Measurements from ENCODE around the gene GATAD2A. TPM values are rescaled to one million over a fixed set of nuclear protein-coding genes. Genes with fewer than 3 reads are reported as not detected.

The GATAD2A gene
- total and polyA plus RNA-seq, 4 experiments from 2014 or later = 3.8 to 108 (median 65.6) TPM

DNA sequence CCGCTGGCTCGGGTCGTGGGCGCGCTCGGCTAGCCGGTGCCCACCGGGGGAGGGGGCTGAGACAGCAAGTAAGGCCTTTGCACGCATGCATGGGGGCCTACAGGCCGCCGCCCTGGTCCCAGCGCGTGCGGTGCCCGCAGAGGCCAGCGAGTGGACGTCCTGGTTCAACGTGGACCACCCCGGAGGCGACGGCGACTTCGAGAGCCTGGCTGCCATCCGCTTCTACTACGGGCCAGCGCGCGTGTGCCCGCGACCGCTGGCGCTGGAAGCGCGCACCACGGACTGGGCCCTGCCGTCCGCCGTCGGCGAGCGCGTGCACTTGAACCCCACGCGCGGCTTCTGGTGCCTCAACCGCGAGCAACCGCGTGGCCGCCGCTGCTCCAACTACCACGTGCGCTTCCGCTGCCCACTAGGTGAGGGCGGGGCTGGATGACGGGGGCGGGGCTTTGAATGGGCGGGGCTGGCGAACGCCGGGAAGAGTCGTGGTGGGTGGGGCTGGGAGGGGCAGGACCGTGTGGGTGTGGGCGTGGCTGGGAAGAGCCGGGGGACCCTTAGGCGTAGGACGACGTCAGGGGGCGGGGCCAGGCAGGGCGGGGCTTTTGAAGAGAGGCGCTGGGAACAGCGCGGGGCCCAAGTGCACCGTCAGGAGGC is 134.7 kb downstream of the GATAD2A start:
- ChIA-PET POLR2A (ENCODE audit: partially characterized antibody) (interaction anchor here (0.7 to 2.7 kb wide), 6 partner anchors 24 to 414 kb away, joined by 3 to 15 read pairs (median 4); partner anchors contain the start of genes ATP13A1, NDUFA13, TSSK6 and ZNF506), CTCF (ENCODE audit: partially characterized antibody) (interaction anchor here (1.1 kb wide), 1 partner anchor 14 kb away, joined by 5 read pairs; no protein-coding TSS in a partner anchor)
- no peaks in the 10 kb centered on the region for H3K9me3 Mint-ChIP-seq
- H3K27ac Mint-ChIP-seq = peak overlapping the region in 5 of 7 donors; percentile 41 to 87 (median 73)
- H3K9me3 ChIP-seq (ENCODE audit: control insufficient read depth in 1 of 2, low read length in 2 of 2) = no peaks in the 10 kb centered on the region
- no peaks in the 10 kb centered on the region for H3K36me3 Mint-ChIP-seq
- H3K36me3 ChIP-seq (ENCODE audit: insufficient read depth, low read length) = no peaks in the 10 kb centered on the region
- no peak overlapping the region for H3K27ac ChIP-seq (ENCODE audit: low read depth, low read length)
- intact Hi-C loops (cut with micrococcal nuclease) = no loop called here
- DNase-seq = peak; percentile 43 to 71 (median 51)
- peak overlapping the region in 1 of 2 donors; percentile 46 for H3K4me3 ChIP-seq (ENCODE audit: low read length in 2 of 2)
- H3K4me3 Mint-ChIP-seq = peak overlapping the region; percentile 65 to 82 (median 76)
- H3K4me1 ChIP-seq (ENCODE audit: insufficient read depth, low read length) = peaks cover 27% of the 10 kb centered on the region
- peaks cover 0 to 1% of the 10 kb centered on the region in 2 donors for H3K27me3 Mint-ChIP-seq
- H3K27me3 ChIP-seq (ENCODE audit: insufficient read depth, low read length) = no peaks in the 10 kb centered on the region
- H3K4me1 Mint-ChIP-seq = peaks cover 17 to 36% (median 27%) of the 10 kb centered on the region in 4 donors

- no peaks in the 10 kb centered on the region for H3K36me3 ChIP-seq (ENCODE audit: insufficient read depth, low read length)
- H3K27ac Mint-ChIP-seq = peak overlapping the region in 6 of 7 donors; percentile 36 to 89 (median 75)
- H3K4me1 Mint-ChIP-seq = peaks cover 17 to 36% (median 27%) of the 10 kb centered on the region in 4 donors
- H3K4me1 ChIP-seq (ENCODE audit: insufficient read depth, low read length) = peaks cover 27% of the 10 kb centered on the region
- ChIA-PET CTCF (ENCODE audit: partially characterized antibody) (interaction anchor here (0.6 to 1.1 kb wide), 2 partner anchors 9 to 13 kb away, joined by 3 to 5 read pairs; no protein-coding TSS in a partner anchor), POLR2A (ENCODE audit: partially characterized antibody) (interaction anchor here (0.7 to 2.7 kb wide), 4 partner anchors 25 to 121 kb away, joined by 3 to 15 read pairs (median 6); partner anchors contain the start of genes ATP13A1, NDUFA13 and TSSK6)
- no peaks in the 10 kb centered on the region for H3K9me3 ChIP-seq (ENCODE audit: control insufficient read depth in 1 of 2, low read length in 2 of 2)
- no peaks in the 10 kb centered on the region for H3K36me3 Mint-ChIP-seq
- peak overlapping the region; percentile 67 to 82 (median 76) for H3K4me3 Mint-ChIP-seq
- H3K27ac ChIP-seq (ENCODE audit: low read depth, low read length) = no peak overlapping the region
- H3K9me3 Mint-ChIP-seq = no peaks in the 10 kb centered on the region
- no peaks in the 10 kb centered on the region for H3K27me3 ChIP-seq (ENCODE audit: insufficient read depth, low read length)
- H3K27me3 Mint-ChIP-seq = peaks cover 0 to 1% of the 10 kb centered on the region in 2 donors
- DNase-seq = peak; percentile 67 to 86 (median 70)
- intact Hi-C loops (cut with micrococcal nuclease) = no loop called here
- H3K4me3 ChIP-seq (ENCODE audit: low read length in 2 of 2) = peak overlapping the region in 1 of 2 donors; percentile 46
Measured at GRCh38 chr19:19540715-19541515, 135.4 kb downstream of the GATAD2A start.

DNA sequence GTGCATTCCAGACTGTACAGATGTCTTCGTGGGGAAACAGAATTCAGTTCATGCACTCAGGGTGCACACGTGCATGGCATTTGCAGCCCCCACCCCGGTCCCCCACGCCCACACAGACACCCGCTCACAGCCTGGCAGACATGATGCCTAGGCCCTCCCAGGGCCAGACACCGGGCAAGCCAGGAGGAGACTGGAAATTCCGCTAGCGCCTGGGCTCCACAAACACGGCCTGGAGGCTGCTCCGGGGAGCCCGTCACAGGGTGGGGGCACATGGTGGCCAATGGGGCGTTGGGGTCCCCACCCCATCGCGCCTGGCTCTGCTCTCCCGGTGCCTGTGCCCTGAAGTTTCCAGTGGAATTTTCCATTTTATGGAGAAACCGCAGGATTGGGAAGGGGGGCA is 136.1 kb downstream of the GATAD2A start:
- H3K36me3 ChIP-seq (ENCODE audit: insufficient read depth, low read length) = no peaks in the 10 kb centered on the region
- no peaks in the 10 kb centered on the region for H3K9me3 Mint-ChIP-seq
- H3K27ac Mint-ChIP-seq = peak overlapping the region in 1 of 7 donors; percentile 77
- no peak overlapping the region for H3K27ac ChIP-seq (ENCODE audit: low read depth, low read length)
- ChIA-PET CTCF (ENCODE audit: partially characterized antibody) (interaction anchor here (0.6 kb wide), 1 partner anchor 10 kb away, joined by 3 read pairs; no protein-coding TSS in a partner anchor), POLR2A (ENCODE audit: partially characterized antibody) (interaction anchor here (0.7 to 1.5 kb wide), 2 partner anchors 26 to 56 kb away, joined by 4 to 7 read pairs; partner anchors contain the start of genes NDUFA13 and TSSK6)
- H3K4me3 ChIP-seq (ENCODE audit: low read length in 2 of 2) = peak overlapping the region in 1 of 2 donors; percentile 46
- H3K9me3 ChIP-seq (ENCODE audit: control insufficient read depth in 1 of 2, low read length in 2 of 2) = no peaks in the 10 kb centered on the region
- intact Hi-C loops (cut with micrococcal nuclease) = no loop called here
- DNase-seq = peak in 1 of 5 donors; percentile 33
- H3K27me3 Mint-ChIP-seq = peaks cover 0 to 1% of the 10 kb centered on the region in 2 donors
- H3K27me3 ChIP-seq (ENCODE audit: insufficient read depth, low read length) = no peaks in the 10 kb centered on the region
- peaks cover 27% of the 10 kb centered on the region for H3K4me1 ChIP-seq (ENCODE audit: insufficient read depth, low read length)
- peak overlapping the region; percentile 6 to 77 (median 66) for H3K4me3 Mint-ChIP-seq
- no peaks in the 10 kb centered on the region for H3K36me3 Mint-ChIP-seq
- peaks cover 17 to 36% (median 26%) of the 10 kb centered on the region in 4 donors for H3K4me1 Mint-ChIP-seq

GRCh38 chr19:19542507-19542906 is 137.0 kb downstream of the GATAD2A start:
- CTCF ChIA-PET (ENCODE audit: partially characterized antibody) = no interaction called here
- peaks cover 0 to 1% of the 10 kb centered on the region in 2 donors for H3K27me3 Mint-ChIP-seq
- H3K4me3 Mint-ChIP-seq = peak overlapping the region in 2 of 8 donors; percentile 43
- no peaks in the 10 kb centered on the region for H3K36me3 ChIP-seq (ENCODE audit: insufficient read depth, low read length)
- intact Hi-C loops (cut with micrococcal nuclease) = no loop called here
- H3K9me3 Mint-ChIP-seq = no peaks in the 10 kb centered on the region
- DNase-seq = no peak
- H3K4me3 ChIP-seq (ENCODE audit: low read length in 2 of 2) = no peak overlapping the region
- POLR2A ChIA-PET (ENCODE audit: partially characterized antibody) = no interaction called here
- no peaks in the 10 kb centered on the region for H3K27me3 ChIP-seq (ENCODE audit: insufficient read depth, low read length)
- H3K27ac ChIP-seq (ENCODE audit: low read depth, low read length) = no peak overlapping the region
- no peaks in the 10 kb centered on the region for H3K36me3 Mint-ChIP-seq
- H3K4me1 ChIP-seq (ENCODE audit: insufficient read depth, low read length) = peaks cover 27% of the 10 kb centered on the region
- peaks cover 17 to 32% (median 22%) of the 10 kb centered on the region in 4 donors for H3K4me1 Mint-ChIP-seq
- no peaks in the 10 kb centered on the region for H3K9me3 ChIP-seq (ENCODE audit: control insufficient read depth in 1 of 2, low read length in 2 of 2)
- H3K27ac Mint-ChIP-seq = peak overlapping the region in 1 of 7 donors; percentile 87

- POLR2A ChIA-PET (ENCODE audit: partially characterized antibody) = no interaction called here
- intact Hi-C loops (cut with micrococcal nuclease) = no loop called here
- CTCF ChIA-PET (ENCODE audit: partially characterized antibody) = interaction anchor here (0.8 kb wide), 1 partner anchor 11 kb away, joined by 3 read pairs; no protein-coding TSS in a partner anchor
Measured at GRCh38 chr19:19543101-19543500, 137.6 kb downstream of the GATAD2A start.

GRCh38 chr19:19543640-19544039 is 138.2 kb downstream of the GATAD2A start:
- Mint-ChIP-seq H3K4me3 (no peak overlapping the region), H3K27ac (no peak overlapping the region), H3K36me3 (no peaks in the 10 kb centered on the region), H3K27me3 (no peaks in the 10 kb centered on the region), H3K9me3 (no peaks in the 10 kb centered on the region), H3K4me1 (peaks cover 11 to 24% (median 16%) of the 10 kb centered on the region in 4 donors)
- DNase-seq = peak in 1 of 5 donors; percentile 16
- CTCF ChIA-PET (ENCODE audit: partially characterized antibody) = interaction anchor here (0.8 kb wide), 1 partner anchor 11 kb away, joined by 3 read pairs; no protein-coding TSS in a partner anchor
- Histone ChIP-seq H3K4me1 (ENCODE audit: insufficient read depth, low read length) (peaks cover 21% of the 10 kb centered on the region), H3K27ac (ENCODE audit: low read depth, low read length) (no peak overlapping the region), H3K27me3 (ENCODE audit: insufficient read depth, low read length) (no peaks in the 10 kb centered on the region), H3K4me3 (ENCODE audit: low read length in 2 of 2) (no peak overlapping the region), H3K9me3 (ENCODE audit: control insufficient read depth in 1 of 2, low read length in 2 of 2) (no peaks in the 10 kb centered on the region), H3K36me3 (ENCODE audit: insufficient read depth, low read length) (no peaks in the 10 kb centered on the region)
- intact Hi-C loops (cut with micrococcal nuclease) = no loop called here
- POLR2A ChIA-PET (ENCODE audit: partially characterized antibody) = no interaction called here

More at GRCh38 chr19:19543101-19543500, 137.6 kb downstream of the GATAD2A start:
- Histone ChIP-seq H3K9me3 (ENCODE audit: control insufficient read depth in 1 of 2, low read length in 2 of 2) (no peaks in the 10 kb centered on the region), H3K4me1 (ENCODE audit: insufficient read depth, low read length) (peaks cover 27% of the 10 kb centered on the region), H3K27me3 (ENCODE audit: insufficient read depth, low read length) (no peaks in the 10 kb centered on the region), H3K36me3 (ENCODE audit: insufficient read depth, low read length) (no peaks in the 10 kb centered on the region), H3K27ac (ENCODE audit: low read depth, low read length) (no peak overlapping the region), H3K4me3 (ENCODE audit: low read length in 2 of 2) (no peak overlapping the region)
- Mint-ChIP-seq H3K27me3 (peaks cover 0 to 1% of the 10 kb centered on the region in 2 donors), H3K27ac (no peak overlapping the region), H3K4me3 (no peak overlapping the region), H3K9me3 (no peaks in the 10 kb centered on the region), H3K36me3 (no peaks in the 10 kb centered on the region), H3K4me1 (peaks cover 13 to 27% (median 19%) of the 10 kb centered on the region in 4 donors)
- peak in 1 of 5 donors; percentile 33 for DNase-seq
